ENCODE measurements around the gene CD9. TPM values are rescaled to one million over a fixed set of nuclear protein-coding genes. Genes with fewer than 3 reads are reported as not detected.
A peak's percentile ranks its signal among the peaks of the same experiment; 100 is the strongest.

The CD9 gene
- total and polyA plus RNA-seq, 8 donors: 100 to 512 (median 121) TPM

GRCh38 chr12:6202304-6202703 is 2.1 kb downstream of the CD9 start:
- peaks cover 35 to 71% of the 10 kb centered on the region in 2 donors for H3K4me1 ChIP-seq
- DNase-seq: no peak
- intact Hi-C loops (cut with DNase I): loop anchor here in 1 of 2 donors (10.0 kb wide), 1 partner anchor 62 kb away; no protein-coding TSS in a partner anchor
- H3K9me3 ChIP-seq: no peaks in the 10 kb centered on the region
- ATAC-seq: peak; percentile 10
- TF ChIP-seq, protein P1, sequence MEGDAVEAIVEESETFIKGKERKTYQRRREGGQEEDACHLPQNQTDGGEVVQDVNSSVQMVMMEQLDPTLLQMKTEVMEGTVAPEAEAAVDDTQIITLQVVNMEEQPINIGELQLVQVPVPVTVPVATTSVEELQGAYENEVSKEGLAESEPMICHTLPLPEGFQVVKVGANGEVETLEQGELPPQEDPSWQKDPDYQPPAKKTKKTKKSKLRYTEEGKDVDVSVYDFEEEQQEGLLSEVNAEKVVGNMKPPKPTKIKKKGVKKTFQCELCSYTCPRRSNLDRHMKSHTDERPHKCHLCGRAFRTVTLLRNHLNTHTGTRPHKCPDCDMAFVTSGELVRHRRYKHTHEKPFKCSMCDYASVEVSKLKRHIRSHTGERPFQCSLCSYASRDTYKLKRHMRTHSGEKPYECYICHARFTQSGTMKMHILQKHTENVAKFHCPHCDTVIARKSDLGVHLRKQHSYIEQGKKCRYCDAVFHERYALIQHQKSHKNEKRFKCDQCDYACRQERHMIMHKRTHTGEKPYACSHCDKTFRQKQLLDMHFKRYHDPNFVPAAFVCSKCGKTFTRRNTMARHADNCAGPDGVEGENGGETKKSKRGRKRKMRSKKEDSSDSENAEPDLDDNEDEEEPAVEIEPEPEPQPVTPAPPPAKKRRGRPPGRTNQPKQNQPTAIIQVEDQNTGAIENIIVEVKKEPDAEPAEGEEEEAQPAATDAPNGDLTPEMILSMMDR (IDR thresholded peaks at IDR 0.05): no peak
- H3K27me3 ChIP-seq: peaks cover 0 to 41% of the 10 kb centered on the region in 2 donors
- H3K4me3 ChIP-seq: peak overlapping the region; percentile 68 to 79
- no peaks in the 10 kb centered on the region for H3K36me3 ChIP-seq
- H3K27ac ChIP-seq: peak overlapping the region; percentile 36 to 87

- Histone ChIP-seq H3K27me3 (peaks cover 0 to 41% of the 10 kb centered on the region in 2 donors), H3K27ac (peak overlapping the region; percentile 36 to 87), H3K9me3 (no peaks in the 10 kb centered on the region), H3K36me3 (no peaks in the 10 kb centered on the region), H3K4me3 (peak overlapping the region in 1 of 2 donors; percentile 68), H3K4me1 (peaks cover 35 to 76% of the 10 kb centered on the region in 2 donors)
- ATAC-seq (no peak), DNase-seq (no peak)
- intact Hi-C loops (cut with DNase I): loop anchor here in 1 of 2 donors (10.0 kb wide), 1 partner anchor 62 kb away; no protein-coding TSS in a partner anchor
- TF ChIP-seq, protein P1 (IDR thresholded peaks at IDR 0.05): no peak
Measured at GRCh38 chr12:6202846-6203245, 2.6 kb downstream of the CD9 start.

- peak overlapping the region in 1 of 2 donors; percentile 68 for H3K4me3 ChIP-seq
- H3K36me3 ChIP-seq: no peaks in the 10 kb centered on the region
- intact Hi-C loops (cut with DNase I): loop anchor here in 1 of 2 donors (10.0 kb wide), 1 partner anchor 61 kb away; no protein-coding TSS in a partner anchor
- DNase-seq (no peak), ATAC-seq (no peak)
- TF ChIP-seq, protein P1 (IDR thresholded peaks at IDR 0.05): no peak
- peaks cover 38 to 77% of the 10 kb centered on the region in 2 donors for H3K4me1 ChIP-seq
- no peaks in the 10 kb centered on the region for H3K9me3 ChIP-seq
- H3K27me3 ChIP-seq: peaks cover 0 to 38% of the 10 kb centered on the region in 2 donors
- peak overlapping the region in 1 of 2 donors; percentile 37 for H3K27ac ChIP-seq
Measured at GRCh38 chr12:6203601-6204000, 3.4 kb downstream of the CD9 start.

- no peak for ATAC-seq
- TF ChIP-seq, protein P1 (IDR thresholded peaks at IDR 0.05): no peak
- Histone ChIP-seq H3K4me1 (peaks cover 30 to 83% of the 10 kb centered on the region in 2 donors), H3K27me3 (peaks cover 0 to 28% of the 10 kb centered on the region in 2 donors), H3K9me3 (no peaks in the 10 kb centered on the region), H3K36me3 (peaks cover 0 to 4% of the 10 kb centered on the region in 2 donors), H3K4me3 (no peak overlapping the region), H3K27ac (peak overlapping the region; percentile 37 to 70)
- no peak for DNase-seq
- intact Hi-C loops (cut with DNase I): loop anchor here in 1 of 2 donors (10.0 kb wide), 1 partner anchor 60 kb away; no protein-coding TSS in a partner anchor
Measured at GRCh38 chr12:6204533-6205143, 4.4 kb downstream of the CD9 start.

- no peak for ATAC-seq
- intact Hi-C loops (cut with DNase I): loop anchor here in 1 of 2 donors (10.0 kb wide), 1 partner anchor 60 kb away; no protein-coding TSS in a partner anchor
- peaks cover 0 to 9% of the 10 kb centered on the region in 2 donors for H3K36me3 ChIP-seq
- peaks cover 30 to 88% of the 10 kb centered on the region in 2 donors for H3K4me1 ChIP-seq
- TF ChIP-seq, protein P1 (IDR thresholded peaks at IDR 0.05): no peak
- no peak overlapping the region for H3K4me3 ChIP-seq
- H3K9me3 ChIP-seq: no peaks in the 10 kb centered on the region
- no peak for DNase-seq
- peaks cover 0 to 24% of the 10 kb centered on the region in 2 donors for H3K27me3 ChIP-seq
- peak overlapping the region; percentile 37 to 70 for H3K27ac ChIP-seq
Measured at GRCh38 chr12:6205144-6205539, 4.9 kb downstream of the CD9 start.
